GM12873 (cell line): Measurements from ENCODE around the gene INPP4B.

ENCODE experiments used
- TF ChIP-seq, protein P1 (sequence below): IDR thresholded peaks from 2 replicates; pipeline ENCODE4 v1.5.1; 2012; ENCODE audit warnings: low read depth, mild to moderate bottlenecking, moderate library complexity, low read length, control low read depth; ENCODE audit not compliant: insufficient read depth; ENCODE audit errors: missing control alignments

Gene INPP4B

DNA sequence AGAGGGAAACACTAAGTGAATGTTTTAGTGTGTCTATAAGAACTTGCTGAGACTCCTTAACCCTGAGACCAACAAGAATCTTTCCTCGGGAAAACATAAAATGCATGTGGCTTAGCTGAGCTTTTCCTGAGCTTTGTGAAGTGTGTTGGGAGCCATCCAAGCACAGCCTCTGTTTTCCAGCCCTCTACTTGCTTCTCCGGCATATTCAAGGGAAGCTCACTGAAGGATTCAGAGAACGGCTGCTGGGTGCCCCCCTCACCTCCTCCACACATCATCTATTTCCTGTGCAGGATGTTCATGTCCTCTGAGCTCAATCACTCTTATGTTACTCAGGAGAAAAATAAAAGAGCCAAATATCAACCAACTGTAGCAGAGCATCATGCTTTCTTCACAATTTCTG, 717.6 kb downstream of the INPP4B start:
- TF ChIP-seq, protein P1, sequence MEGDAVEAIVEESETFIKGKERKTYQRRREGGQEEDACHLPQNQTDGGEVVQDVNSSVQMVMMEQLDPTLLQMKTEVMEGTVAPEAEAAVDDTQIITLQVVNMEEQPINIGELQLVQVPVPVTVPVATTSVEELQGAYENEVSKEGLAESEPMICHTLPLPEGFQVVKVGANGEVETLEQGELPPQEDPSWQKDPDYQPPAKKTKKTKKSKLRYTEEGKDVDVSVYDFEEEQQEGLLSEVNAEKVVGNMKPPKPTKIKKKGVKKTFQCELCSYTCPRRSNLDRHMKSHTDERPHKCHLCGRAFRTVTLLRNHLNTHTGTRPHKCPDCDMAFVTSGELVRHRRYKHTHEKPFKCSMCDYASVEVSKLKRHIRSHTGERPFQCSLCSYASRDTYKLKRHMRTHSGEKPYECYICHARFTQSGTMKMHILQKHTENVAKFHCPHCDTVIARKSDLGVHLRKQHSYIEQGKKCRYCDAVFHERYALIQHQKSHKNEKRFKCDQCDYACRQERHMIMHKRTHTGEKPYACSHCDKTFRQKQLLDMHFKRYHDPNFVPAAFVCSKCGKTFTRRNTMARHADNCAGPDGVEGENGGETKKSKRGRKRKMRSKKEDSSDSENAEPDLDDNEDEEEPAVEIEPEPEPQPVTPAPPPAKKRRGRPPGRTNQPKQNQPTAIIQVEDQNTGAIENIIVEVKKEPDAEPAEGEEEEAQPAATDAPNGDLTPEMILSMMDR: no peak

DNA sequence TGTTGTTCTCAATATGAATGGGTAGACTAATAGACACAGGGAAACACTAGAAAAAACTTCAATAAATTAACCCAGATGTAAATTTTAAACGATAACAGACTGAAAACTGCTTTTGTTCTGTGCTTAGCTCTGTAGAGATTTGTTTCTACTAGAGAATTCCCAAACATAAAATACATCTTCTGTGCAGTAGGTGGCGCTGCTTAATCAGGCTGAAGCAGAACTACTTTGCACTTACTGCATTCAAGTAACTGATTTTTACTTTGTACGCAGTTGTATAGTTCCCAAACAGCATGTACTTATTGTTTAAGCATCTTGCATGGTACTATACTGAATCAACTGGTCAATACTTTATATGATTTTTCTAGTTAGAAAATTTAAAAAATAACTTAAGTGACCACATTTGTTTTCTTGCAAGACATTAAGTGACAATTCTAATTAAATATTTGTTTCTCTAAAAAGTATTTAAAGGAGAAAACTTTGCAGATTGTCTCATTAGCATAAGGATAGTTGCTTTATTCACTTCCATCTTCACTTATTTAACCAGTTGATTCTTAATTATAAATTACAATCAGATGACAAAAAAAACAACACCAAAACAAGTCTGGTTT, 719.1 kb downstream of the INPP4B start:
- TF ChIP-seq, protein P1: peak; percentile 78

- TF ChIP-seq, protein P1: no peak
These were observed 721.2 kb downstream of the INPP4B start for GRCh38 chr4:142124874-142125273.

- TF ChIP-seq, protein P1: no peak
These were observed 724.4 kb downstream of the INPP4B start for GRCh38 chr4:142121448-142122350.

GRCh38 chr4:142120921-142121320, 725.2 kb downstream of the INPP4B start:
- TF ChIP-seq, protein P1: no peak

DNA sequence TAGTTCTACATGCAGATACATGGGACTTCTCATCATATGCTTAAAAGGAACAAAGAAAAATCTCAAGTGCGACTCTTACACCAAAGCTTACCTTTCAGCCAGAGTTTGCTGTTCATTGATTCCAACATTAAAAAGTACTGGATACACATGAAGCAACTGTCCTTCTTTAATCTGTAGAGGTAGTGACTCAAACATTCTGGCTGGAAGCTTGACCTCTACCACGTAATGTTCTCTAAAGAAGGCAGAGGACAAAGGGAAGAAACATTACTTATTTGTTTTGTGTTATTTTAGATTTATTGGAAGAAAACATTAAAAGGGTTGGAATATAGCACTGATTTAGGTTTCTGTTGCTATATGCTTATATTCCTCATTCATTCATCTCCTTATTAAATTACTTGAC, 733.6 kb downstream of the INPP4B start:
- TF ChIP-seq, protein P1: no peak

- TF ChIP-seq, protein P1: no peak
These were observed 736.0 kb downstream of the INPP4B start for GRCh38 chr4:142110136-142110535.
